GM18502 (cell line): ENCODE results near the gene CPSF7.
"Not testable (repeated sequence)": the region's sequence is repeated elsewhere in the genome, so short reads cannot be mapped to it uniquely, and the experiment has no call there.

Experiments used
- ATAC-seq: cut with Tn5 transposase; IDR thresholded peaks from one replicate; pipeline ENCODE4 v1.9.1; 2021; ENCODE audit warnings: mild to moderate bottlenecking; ENCODE audit not compliant: unreplicated experiment, poor library complexity

The CPSF7 gene, protein sequence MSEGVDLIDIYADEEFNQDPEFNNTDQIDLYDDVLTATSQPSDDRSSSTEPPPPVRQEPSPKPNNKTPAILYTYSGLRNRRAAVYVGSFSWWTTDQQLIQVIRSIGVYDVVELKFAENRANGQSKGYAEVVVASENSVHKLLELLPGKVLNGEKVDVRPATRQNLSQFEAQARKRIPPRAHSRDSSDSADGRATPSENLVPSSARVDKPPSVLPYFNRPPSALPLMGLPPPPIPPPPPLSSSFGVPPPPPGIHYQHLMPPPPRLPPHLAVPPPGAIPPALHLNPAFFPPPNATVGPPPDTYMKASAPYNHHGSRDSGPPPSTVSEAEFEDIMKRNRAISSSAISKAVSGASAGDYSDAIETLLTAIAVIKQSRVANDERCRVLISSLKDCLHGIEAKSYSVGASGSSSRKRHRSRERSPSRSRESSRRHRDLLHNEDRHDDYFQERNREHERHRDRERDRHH

DNA sequence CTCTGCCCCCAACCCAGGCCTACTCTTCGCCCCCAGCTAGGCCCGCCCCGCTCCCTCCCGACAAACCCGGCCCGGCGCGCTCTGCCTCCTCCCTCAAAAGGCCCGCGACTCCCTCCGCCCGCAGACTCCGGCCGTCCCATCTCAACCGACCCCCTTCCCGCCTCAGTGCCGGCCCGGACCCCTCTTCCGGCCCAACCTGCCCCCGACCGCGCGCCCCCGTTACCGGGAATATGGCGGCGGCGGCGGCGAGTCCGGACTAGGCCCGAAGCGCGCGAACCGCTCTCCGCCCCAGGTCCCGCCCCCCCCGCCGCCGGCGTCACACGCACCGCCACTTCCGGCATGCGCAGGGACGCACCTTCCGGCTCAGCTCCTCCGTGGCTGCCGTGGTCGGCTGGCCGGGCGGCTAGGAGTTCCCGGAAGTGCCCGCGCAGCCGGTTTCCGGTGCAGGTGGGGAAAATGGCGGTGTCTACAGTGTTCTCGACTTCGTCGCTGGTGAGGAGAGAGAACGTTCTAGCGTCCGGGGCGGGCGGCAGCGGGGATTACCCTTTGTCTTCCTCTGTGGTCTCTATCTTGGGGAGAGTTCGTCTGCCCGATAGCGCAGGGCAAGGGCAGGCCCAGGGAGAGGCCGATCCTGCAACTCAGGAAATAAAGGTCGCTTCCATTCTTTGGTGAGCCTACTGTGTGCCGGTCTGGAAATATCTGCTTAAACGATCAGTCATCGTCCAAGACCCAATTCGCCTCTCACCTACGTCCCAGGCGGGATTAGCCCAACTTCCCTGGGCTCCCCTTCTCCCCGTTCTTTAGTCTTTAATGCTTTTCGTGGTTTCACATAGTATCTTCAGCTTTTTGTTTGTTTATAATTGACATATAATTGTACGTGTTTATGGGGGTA lies at the start of gene CPSF7, which contains the start of gene SDHAF2:
TSS of gene CPSF7 (minus strand) at position 285 of the 892 bp plus-strand sequence. CDS start 740 bp downstream, outside the sequence.
TSS of gene SDHAF2 (plus strand) at position 434 of the 892 bp plus-strand sequence. CDS start at position 457, 23 bp downstream.
- ATAC-seq = peak; percentile 88

DNA sequence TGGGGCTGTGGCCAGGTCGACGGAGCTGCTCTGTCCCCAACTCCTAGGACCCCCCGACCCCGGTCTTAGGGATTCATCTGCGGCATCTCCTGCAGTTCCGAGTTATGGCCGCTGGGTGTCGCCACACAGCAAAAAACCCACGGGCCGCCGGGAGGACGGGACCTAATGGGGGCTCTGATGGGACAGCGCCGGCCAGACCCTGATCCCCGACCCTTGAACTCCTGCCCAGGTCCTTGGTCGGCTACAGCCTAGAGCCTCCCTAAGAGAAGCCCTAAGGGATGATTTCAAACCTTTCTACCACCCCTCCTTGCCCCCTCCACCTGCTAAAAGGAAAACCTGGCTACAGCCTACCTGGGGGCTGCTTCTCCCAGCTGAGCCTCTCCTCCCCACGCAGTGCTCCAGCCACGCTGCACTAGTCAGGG lies 48.0 kb upstream of the CPSF7 start:
- no peak for ATAC-seq

DNA sequence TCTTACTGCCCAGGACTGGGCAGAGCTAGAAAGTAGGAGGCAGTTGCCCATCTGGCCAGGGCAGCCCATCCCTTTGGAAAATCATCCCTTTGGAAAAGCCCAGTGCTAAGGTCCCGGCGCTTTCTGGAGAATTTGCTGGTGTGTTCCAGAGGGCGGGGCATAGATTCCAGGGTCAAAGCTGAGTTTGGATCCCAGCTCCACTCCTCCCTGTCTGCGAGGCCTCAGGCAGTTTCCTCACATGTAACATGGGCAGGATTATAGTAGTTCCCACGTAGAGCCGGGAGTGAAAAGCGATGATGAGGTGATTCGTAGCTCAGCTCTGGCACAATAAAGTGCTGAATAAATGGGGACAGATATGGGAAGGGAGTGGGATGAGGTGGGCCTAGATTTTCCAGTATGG lies 47.4 kb upstream of the CPSF7 start:
- ATAC-seq = no peak

DNA sequence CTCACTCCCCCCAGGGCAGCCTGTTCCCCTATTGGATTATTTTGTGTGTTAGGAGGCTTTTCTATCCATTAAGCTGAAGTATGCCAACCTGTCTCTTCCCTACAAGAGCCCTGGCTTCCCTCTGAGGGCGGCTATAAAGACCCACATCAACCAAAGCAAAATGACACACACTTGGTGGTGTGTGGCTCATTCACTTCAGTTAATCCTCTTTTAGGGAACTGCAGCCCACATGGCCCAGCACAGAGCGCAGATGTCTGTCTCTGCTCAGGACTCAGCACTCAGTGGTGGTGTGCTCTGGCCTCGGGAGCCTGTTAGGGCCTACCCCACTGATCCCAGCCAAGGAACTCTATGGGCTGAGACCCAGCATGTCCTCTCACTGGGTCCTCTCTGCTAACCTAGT lies 46.6 kb upstream of the CPSF7 start:
- ATAC-seq = no peak

DNA sequence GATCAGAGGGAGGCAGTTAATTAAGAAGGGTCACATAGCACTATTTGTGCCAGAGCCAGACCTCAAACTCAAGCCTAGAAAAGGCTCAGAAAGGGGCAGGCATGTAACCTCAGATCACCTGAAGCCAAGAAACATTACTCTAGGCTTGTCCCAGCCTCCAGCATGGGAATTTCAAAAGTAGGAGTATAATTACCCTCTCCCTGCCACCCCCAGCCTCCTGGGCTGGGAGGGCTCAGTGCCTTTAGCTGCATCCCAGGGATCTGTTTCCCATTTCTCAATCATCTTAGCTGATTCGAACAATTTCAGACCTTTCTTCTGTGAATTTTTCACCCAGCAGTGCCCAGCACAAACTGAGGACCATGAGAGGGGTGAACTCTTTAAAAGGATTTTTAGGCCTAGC lies 45.7 kb upstream of the CPSF7 start:
- no peak for ATAC-seq

DNA sequence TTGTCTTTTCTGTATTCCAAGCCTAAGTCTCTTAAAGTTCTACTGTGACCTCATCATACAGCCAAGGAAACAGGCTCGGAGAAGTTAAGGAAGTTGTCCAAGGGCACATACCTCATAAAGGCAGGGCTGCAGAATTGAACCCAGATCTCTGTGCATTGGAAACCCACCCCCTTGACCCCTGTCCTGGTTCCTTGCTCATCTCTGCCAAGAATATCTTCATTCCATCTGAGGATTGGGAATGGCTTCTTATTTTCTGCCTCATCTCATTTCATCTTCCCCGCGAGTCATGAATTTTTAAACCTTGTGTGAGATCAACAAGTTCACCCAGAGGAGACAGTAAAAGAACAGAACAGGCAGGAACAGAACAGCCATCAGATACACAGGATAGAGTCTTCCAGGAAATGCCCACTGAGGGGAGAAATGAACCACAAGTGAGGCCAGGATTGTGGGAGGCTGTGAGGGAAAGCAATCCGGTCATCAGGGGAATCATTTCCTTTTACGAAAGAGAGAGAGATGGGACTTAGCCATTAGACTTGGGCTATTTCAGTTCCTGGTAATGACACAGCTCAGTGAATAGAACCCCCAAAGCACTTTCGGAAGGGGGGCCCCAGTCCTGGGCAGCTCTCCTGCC lies 44.4 kb upstream of the CPSF7 start:
- ATAC-seq = no peak

DNA sequence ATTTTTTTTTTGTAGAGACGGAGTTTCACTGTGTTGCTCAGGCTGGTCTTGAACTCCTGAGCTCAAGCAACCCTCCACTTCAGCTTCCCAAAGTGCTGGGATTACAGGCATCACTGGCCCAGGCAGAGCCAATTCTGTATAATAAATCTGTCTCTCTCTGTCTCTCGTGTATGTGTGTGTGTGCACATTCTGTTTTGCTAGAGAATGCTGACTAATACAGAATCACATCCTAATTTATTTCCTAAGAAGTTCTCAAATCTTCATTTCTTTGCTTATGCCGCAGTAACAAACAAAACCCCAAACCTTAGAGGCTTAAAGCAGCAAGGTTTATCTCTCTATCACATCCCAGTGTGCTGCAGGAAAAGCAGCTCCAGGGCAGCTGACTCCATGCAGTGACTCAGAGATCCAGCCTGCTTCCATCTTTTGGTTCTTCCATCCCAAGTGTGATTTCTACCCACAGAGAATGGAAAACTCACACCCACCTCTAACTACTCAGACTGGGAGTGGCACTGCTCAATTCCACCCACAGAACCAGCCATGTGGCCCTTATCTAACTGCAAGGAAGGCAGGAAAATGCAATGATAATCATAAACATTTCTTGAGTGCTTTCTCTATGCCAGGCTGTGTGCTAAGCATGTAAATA lies 43.7 kb upstream of the CPSF7 start:
- no peak for ATAC-seq

DNA sequence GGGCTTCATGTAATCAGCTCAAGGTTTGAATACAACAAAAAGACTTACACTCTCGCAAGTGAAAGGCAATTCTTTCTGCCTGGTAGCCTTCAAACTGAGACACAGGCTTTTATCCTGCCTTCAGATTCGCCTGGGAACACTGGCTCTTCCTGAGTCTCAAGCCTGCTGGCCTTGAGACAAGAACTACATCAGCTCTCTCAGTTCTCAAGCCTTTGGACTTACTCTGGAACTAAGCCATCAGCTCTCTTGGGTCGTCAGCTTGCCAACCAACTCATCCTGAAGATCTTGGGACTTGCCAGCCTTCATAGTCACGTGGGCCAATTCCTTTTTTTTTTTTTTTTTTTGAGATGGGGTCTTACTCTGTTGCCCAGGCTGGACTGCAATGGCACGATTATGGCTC lies 43.1 kb upstream of the CPSF7 start:
- no peak for ATAC-seq

DNA sequence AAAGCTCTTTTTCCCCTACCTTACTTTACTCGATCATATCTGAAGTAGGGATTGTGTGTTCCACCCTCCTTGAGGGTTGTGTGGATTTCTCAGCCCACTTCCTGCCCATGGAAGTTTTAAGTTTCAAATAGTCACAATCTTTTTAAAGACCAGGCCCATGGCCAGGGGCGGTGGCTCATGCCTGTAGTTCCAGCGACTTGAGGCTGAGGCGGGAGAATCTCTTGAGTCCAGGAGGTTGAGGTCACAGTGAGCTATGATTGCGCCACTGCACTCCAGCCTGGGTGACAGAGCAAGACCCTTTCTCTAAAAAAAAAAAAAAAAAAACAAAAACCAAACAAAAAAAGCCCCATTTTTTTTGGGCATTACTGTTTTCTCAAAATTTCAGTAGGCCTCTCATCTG lies 42.5 kb upstream of the CPSF7 start:
- no peak for ATAC-seq

DNA sequence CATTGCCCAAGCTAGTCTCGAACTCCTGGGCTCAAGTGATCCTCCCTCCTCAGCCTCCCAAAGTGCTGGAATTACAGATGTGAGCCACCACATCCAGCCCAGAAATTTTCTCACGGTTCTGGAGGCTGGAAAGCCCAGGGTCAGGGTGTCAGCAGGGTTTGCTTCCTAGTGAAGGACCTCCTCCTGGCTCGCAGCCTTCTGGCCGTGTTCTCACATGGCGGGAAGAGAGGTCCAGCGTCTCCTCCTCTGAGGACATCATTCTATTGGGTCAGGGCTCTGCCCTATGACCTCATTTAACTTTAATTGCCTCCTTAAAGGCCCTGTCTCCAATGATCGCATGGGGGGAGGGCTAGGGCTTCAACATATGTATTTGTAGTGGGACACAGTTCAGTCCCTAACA lies 38.2 kb upstream of the CPSF7 start:
- no peak for ATAC-seq

DNA sequence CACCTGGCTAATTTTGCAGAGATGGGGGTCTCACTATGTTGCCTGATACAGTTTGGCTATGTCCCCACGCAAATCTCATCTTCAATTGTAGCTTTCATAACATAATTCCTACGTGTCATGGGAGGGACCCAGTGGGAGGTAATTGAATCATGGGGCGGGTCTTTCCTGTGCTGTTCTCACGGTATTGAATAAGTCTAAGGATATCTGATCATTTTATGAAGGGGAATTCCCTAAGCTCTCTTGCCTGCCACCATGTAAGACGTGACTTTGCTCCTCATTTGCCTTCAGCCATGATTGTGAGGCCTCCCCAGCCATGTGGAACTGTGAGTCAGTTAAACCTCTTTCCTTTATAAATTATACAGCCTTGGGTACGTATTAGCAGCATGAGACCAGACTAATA lies 37.8 kb upstream of the CPSF7 start:
- ATAC-seq = not testable (repeated sequence)

DNA sequence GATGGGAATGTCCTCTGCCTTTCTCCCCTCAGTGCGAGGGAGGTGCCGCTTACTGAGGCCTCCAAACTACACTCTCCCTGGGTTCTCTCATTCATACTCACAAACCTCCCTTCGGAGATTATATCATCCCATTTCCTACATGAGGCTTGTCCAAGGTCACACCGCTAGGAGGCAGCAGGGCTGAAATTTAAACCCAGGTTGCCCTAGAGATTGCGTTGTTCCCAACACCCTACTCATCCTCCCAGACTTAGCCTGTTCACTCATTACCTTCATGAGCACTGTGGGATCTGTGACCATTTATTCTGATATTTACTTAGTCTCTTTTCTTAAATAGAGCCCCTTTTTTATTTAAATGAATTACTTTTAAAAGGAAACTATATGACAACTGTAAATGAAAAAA lies 31.2 kb upstream of the CPSF7 start:
- no peak for ATAC-seq

DNA sequence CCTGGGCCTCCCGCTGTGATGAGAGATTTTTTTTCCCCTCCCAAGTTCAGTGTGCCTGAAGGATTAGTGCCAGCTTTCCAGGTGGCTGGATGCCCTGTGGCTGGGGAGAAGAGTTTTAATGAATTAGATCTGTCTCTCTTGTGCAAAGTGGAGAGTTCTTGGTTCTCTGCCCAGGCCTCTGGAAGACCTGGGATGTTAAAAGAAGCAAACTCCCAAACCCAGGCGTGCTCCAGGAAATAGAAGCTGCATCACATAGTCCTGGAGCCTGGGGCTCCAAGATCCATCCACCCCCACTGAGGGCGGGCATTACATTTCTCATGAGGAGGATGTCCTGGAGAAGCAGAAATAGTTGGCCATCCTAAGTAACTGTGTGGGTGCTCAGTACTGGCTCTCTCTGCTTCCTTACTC lies 30.7 kb upstream of the CPSF7 start:
- no peak for ATAC-seq

DNA sequence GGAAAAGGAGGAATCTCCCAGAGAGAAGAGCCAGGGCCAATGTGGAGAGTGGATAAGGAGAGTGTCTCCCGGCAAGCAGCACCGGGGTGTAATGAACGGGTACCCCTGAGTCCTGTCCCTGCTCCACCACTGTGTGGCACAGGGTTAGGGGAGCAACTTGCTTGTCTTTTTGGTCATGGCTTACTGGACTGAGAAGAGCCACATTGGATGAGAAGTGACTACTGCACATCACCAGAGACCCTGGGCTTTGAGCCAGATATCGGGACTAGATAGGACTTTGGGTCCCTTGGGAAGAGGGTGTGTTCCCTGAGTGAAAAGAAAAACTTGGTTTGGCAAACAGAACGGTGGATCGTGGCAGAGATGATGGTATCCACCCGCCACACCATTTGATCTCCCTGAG lies 24.7 kb upstream of the CPSF7 start:
- no peak for ATAC-seq

DNA sequence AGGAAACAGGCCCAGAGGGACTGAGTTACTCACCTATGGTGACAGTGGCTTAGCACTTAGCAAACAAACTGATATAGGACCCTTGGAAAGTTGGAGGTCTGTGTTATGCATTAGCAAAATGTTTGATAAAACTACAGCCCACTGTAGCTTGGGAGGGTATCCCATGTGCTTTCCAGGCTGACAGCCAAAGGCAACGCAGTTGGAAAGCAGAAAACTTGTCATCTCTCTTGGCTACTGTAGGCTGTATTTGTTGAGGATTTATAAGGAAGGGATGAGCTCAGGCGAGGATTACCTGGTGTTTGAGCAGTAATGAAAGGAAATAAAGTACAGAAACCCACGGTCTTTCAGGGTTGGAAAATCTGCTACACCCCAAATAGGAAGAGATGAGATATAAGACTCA lies 23.9 kb upstream of the CPSF7 start:
- ATAC-seq = no peak

DNA sequence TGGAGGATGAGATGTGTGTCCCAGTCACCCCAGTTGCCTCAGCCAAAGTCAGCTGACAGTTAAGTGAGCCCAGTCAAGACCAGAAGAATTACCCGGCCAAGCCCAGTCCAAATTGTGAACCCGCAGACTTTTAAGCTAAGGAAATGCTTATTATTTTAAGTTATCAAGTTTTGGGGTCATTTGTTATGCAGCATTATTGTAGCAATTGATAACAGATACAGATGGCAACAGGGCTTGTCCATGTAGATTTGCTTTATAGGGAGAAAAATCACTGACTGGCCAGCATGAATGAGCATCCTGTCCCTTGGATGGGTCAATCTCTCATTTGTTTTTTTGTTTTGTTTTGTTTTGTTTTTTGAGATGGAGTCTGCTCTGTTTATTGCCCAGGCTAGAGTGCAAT lies 23.1 kb upstream of the CPSF7 start:
- no peak for ATAC-seq

DNA sequence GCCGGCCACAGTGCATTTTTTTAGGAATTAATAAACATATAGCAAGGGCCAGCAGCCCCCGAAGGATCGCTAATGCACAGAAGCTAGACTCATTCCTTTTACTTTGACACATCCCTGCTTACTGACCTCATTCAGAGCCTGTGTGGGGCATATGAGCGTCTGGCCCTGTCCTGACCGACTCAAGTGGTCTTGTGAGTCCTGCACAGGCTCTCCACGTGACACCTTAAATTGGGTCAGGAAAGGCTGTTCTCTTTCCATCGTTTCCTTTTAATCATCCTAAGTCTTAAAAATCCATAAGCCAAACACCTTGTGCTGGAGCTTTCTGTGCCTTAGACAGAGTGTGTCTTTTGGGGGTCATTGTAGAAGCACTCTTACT lies 18.8 kb upstream of the CPSF7 start:
- ATAC-seq = no peak

DNA sequence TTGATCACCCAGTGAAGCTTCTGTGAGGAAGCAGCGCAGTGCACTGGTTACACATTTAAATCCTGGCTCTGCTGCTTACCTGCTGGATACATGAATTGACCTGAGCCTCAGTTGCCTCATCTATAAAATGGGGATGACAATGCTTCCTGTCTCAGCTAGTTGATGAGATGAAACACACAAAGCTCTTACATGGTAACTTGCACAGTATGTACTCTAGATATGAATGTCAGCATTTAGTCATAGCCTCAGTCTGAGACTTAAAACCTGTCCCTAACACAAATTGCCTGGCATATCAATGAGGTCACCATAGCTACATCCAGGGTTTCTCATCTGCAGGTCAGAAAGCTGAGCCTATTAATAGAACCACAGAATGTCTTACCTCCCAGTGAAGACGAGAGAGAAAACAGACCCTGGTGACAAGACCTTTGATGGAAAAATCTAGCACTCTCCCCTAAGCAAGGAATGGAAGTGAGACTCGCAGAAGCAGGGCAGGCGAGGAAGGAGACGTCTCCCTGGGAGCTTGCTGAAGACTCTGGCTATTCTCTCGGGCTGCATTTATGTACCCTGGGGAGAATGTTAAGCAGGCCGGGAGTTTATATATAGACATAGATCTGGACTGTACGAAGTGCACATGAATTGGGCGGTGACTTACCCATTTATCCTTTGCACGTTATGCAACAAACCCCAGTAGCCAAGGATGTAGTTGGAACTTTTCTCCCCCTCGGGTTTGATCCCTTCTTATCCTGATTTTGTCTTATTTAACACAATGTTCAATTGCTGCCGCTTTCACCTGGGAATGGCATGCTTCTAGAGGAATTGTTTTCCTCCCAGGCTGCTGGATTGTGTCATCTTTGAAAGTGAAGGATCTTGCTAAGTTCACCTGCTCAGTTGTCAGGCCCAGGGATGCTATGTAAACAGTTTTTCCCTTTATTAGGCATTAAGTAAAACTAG lies 18.1 kb upstream of the CPSF7 start:
- no peak for ATAC-seq

DNA sequence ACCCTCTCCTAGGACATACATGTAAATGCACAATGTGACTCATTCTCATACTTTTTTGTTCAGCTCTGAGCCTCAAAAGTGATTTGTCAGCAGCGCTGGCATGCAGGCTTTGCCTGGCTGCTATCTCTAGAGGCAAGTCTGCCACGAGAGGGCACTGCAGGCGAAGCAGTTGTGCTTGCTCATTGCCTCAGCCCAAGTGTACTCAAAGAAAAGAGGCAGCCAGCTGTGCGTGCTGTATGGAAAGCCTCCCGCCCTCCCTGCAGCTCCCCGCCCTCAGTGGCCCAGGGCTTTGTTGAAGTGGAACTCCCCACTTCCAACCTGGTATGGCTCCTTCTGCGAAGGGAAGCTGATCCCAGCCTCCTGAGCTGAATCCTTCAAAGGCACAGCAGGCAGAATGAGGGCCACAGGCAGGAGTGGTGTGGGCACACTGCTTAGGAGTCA lies 16.5 kb upstream of the CPSF7 start:
- ATAC-seq = peak; percentile 75
